Activated naive CD4-positive, alpha-beta T cell treated with anti-CD3 and anti-CD28 coated beads, Interleukin-2, amount 10 ng/mL, durations not matched to agents 7 days and 5 days (primary cell): ENCODE results near the gene LCE7A.

ENCODE experiments used
- CTCF ChIA-PET: fragments of 350-600 bp; sonication (Branson Sonifier 250); formaldehyde crosslinking; loops from one replicate; lab custom pipeline; 2021; ENCODE audit warnings: antibody characterized with exemption; lab: Charles Lee
- DNase-seq: peaks from one replicate; pipeline ENCODE4 v3.0.0-alpha.2; 2020
- H3K27ac Mint-ChIP-seq: one replicate; pipeline ENCODE4 v1.8.0; 2021; ENCODE audit warnings: mild to moderate bottlenecking, moderate library complexity, mixed read lengths
- H3K27me3 Mint-ChIP-seq: one replicate; pipeline ENCODE4 v1.8.0; 2021; ENCODE audit warnings: mild to moderate bottlenecking, mixed read lengths
- H3K36me3 Mint-ChIP-seq: one replicate; pipeline ENCODE4 v1.8.0; 2021; ENCODE audit warnings: mixed read lengths
- H3K4me1 Mint-ChIP-seq: one replicate; pipeline ENCODE4 v1.8.0; 2021; ENCODE audit warnings: mixed read lengths
- H3K4me3 Mint-ChIP-seq: one replicate; pipeline ENCODE4 v1.8.0; 2021; ENCODE audit warnings: mild to moderate bottlenecking, moderate library complexity, mixed read lengths
- H3K9me3 Mint-ChIP-seq: one replicate; pipeline ENCODE4 v1.8.0; 2021; ENCODE audit warnings: mixed read lengths

LCE7A gene

GRCh38 chr1:152886758-152887409, 27.1 kb downstream of the LCE7A start:
- DNase-seq: no peak

DNA sequence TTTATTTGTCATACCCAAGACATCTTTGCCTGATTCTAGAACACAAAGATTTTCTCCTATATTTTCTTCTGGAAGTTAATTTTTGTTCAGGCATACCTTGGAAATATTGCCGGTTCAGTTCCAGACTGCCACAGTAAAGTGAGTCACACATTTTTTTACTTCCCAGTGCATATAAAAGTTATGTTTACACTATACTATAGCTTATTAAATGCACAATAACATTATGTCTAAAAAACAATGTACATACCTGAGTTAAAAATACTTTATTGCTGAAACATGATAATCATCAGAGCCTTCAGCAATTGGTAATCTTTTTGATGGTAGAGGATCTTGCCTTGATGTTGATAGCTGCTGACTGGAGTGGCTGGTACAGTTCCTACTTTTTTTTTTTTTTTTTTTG, 28.3 kb downstream of the LCE7A start:
- H3K9me3 Mint-ChIP-seq: no peaks in the 10 kb centered on the region
- no peak for DNase-seq
- no peak overlapping the region for H3K4me3 Mint-ChIP-seq
- H3K36me3 Mint-ChIP-seq: no peaks in the 10 kb centered on the region
- CTCF ChIA-PET: no interaction called here
- no peak overlapping the region for H3K27ac Mint-ChIP-seq
- H3K4me1 Mint-ChIP-seq: no peaks in the 10 kb centered on the region
- H3K27me3 Mint-ChIP-seq: peaks cover 2% of the 10 kb centered on the region

More at GRCh38 chr1:152886758-152887409, 27.1 kb downstream of the LCE7A start:
- H3K4me3 Mint-ChIP-seq: no peak overlapping the region
- CTCF ChIA-PET: interaction anchor here (0.6 kb wide), 1 partner anchor 30 kb away, joined by 3 read pairs; no protein-coding TSS in a partner anchor
- H3K27ac Mint-ChIP-seq: no peak overlapping the region
- peaks cover 4% of the 10 kb centered on the region for H3K27me3 Mint-ChIP-seq
- no peaks in the 10 kb centered on the region for H3K9me3 Mint-ChIP-seq
- H3K4me1 Mint-ChIP-seq: no peaks in the 10 kb centered on the region
- H3K36me3 Mint-ChIP-seq: no peaks in the 10 kb centered on the region

DNA sequence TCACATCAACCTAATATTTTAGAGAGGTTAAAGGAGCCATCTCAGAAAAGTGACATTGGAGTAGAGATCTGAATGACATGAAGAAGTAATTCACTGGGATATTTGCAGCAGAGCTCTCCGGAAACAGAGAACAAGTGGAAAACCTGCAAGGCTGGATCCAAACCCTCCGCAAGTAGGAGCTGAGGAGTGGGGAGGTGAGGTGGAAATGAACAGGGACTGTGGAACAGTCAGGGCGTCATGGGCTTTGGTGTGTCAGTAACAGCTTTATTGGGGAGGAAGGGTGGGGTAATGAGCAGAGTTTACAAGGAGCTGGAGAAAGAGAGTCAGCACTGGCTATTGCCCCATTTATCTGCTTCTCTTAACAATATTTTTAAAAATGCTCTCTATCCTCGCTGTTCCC, 39.2 kb downstream of the LCE7A start:
- CTCF ChIA-PET: no interaction called here
- H3K27me3 Mint-ChIP-seq: peaks cover 4% of the 10 kb centered on the region

DNA sequence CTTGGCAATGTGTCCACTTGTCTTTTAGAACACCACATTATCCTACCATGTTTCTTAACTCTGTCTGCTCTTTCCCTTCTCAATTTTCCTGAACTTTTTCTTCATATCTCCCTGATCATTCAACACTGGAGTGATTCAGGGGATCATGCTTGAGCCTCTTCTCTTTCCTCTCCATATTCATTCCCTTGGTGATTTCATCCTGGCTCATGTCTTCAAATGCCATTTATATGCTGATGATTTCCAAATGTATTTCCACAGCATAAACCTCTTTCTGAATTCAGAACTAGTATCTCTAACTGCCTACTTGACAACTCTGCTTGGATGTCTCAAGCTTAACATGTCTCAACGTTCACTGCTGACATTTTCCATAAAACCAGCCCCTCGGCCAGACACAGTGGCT, 40.1 kb downstream of the LCE7A start:
- CTCF ChIA-PET: no interaction called here
- Mint-ChIP-seq H3K4me3 (no peak overlapping the region), H3K36me3 (no peaks in the 10 kb centered on the region), H3K27me3 (peaks cover 5% of the 10 kb centered on the region), H3K9me3 (no peaks in the 10 kb centered on the region), H3K4me1 (no peaks in the 10 kb centered on the region), H3K27ac (no peak overlapping the region)
- DNase-seq: no peak

More for the DNA sequence above, 39.2 kb downstream of the LCE7A start:
- Mint-ChIP-seq H3K36me3 (no peaks in the 10 kb centered on the region), H3K4me3 (no peak overlapping the region), H3K27ac (no peak overlapping the region), H3K9me3 (no peaks in the 10 kb centered on the region), H3K4me1 (no peaks in the 10 kb centered on the region)
- DNase-seq: no peak

DNA sequence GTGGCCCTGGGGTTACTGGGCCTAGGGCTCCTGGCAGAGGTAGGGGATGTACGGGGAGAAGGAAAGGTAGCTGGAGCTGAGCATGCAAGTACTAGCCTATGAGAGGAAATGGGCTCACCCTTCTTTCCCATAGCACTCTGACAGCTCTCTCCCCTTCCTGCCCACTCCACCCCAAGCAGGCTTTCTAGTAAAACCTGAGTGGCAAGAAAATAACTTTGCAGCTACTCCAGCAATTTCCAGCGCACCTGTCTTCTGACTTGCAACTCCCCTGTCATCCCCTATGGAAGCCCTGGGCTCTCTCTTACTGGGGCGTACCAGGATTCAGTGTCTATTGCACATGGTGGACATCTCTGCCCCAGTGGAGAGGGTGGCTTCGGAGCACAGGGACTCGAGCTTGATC, 41.8 kb downstream of the LCE7A start:
- CTCF ChIA-PET: no interaction called here
- Mint-ChIP-seq H3K4me3 (no peak overlapping the region), H3K4me1 (no peaks in the 10 kb centered on the region), H3K27me3 (peaks cover 11% of the 10 kb centered on the region), H3K36me3 (no peaks in the 10 kb centered on the region), H3K9me3 (no peaks in the 10 kb centered on the region), H3K27ac (no peak overlapping the region)
- DNase-seq: no peak

GRCh38 chr1:152902636-152903035, 42.8 kb downstream of the LCE7A start:
- CTCF ChIA-PET: no interaction called here
- DNase-seq: no peak
- H3K4me1 Mint-ChIP-seq: no peaks in the 10 kb centered on the region
- no peaks in the 10 kb centered on the region for H3K9me3 Mint-ChIP-seq
- H3K27me3 Mint-ChIP-seq: peaks cover 11% of the 10 kb centered on the region
- H3K36me3 Mint-ChIP-seq: no peaks in the 10 kb centered on the region
- no peak overlapping the region for H3K4me3 Mint-ChIP-seq
- H3K27ac Mint-ChIP-seq: no peak overlapping the region

- Mint-ChIP-seq H3K27me3 (peaks cover 11% of the 10 kb centered on the region), H3K36me3 (no peaks in the 10 kb centered on the region), H3K27ac (no peak overlapping the region), H3K4me1 (no peaks in the 10 kb centered on the region), H3K9me3 (no peaks in the 10 kb centered on the region), H3K4me3 (no peak overlapping the region)
- CTCF ChIA-PET: no interaction called here
- no peak for DNase-seq
Measured at GRCh38 chr1:152904688-152905440, 45.1 kb downstream of the LCE7A start.

GRCh38 chr1:152906023-152906565, 46.3 kb downstream of the LCE7A start:
- Mint-ChIP-seq H3K4me1 (no peaks in the 10 kb centered on the region), H3K4me3 (no peak overlapping the region), H3K36me3 (no peaks in the 10 kb centered on the region), H3K9me3 (no peaks in the 10 kb centered on the region), H3K27ac (no peak overlapping the region), H3K27me3 (peaks cover 11% of the 10 kb centered on the region)
- CTCF ChIA-PET: no interaction called here
- DNase-seq: no peak

GRCh38 chr1:152907686-152908601, 48.1 kb downstream of the LCE7A start, which contains the start of gene IVL:
TSS of gene IVL (plus strand) at chr1:152908546. CDS start at chr1:152909798, 1,252 bp downstream.
- no peak within 1 kb of the TSS for H3K4me3 Mint-ChIP-seq
- H3K27me3 Mint-ChIP-seq: peaks cover 11% of the 10 kb centered on the region
- H3K9me3 Mint-ChIP-seq: no peaks in the 10 kb centered on the region
- no peaks in the 10 kb centered on the region for H3K36me3 Mint-ChIP-seq
- no peaks in the 10 kb centered on the region for H3K4me1 Mint-ChIP-seq
- no peak within 1 kb of the TSS for H3K27ac Mint-ChIP-seq
- CTCF ChIA-PET: no interaction called here
- no peak for DNase-seq

- Mint-ChIP-seq H3K36me3 (no peaks in the 10 kb centered on the region), H3K27me3 (peaks cover 11% of the 10 kb centered on the region), H3K4me3 (no peak overlapping the region), H3K9me3 (no peaks in the 10 kb centered on the region), H3K27ac (no peak overlapping the region), H3K4me1 (no peaks in the 10 kb centered on the region)
- no peak for DNase-seq
- CTCF ChIA-PET: no interaction called here
Measured at GRCh38 chr1:152909206-152909605, 49.4 kb downstream of the LCE7A start.
